ENCODE data around the gene ZNRF2.

ZNRF2 gene

GRCh38 chr7:30320392-30320791 lies 36.0 kb downstream of the ZNRF2 start:
- Histone ChIP-seq H3K9ac (no peak overlapping the region), H3K27ac (peak overlapping the region in 1 of 11 experiments; percentile 70; a peak in 1 of 22 replicates), H3K36me3 (peaks cover 6 to 18% (median 14%) of the 10 kb centered on the region in 11 experiments; a peak in 18 of 22 replicates), H4K20me1 (peaks cover 0 to 100% (median 7%) of the 10 kb centered on the region in 11 experiments; a peak in 10 of 22 replicates), H3K4me2 (peak overlapping the region in 8 of 11 experiments; percentile 65 to 95 (median 81); a peak in 8 of 22 replicates), H3K4me3 (no peak overlapping the region), H3K4me1 (peaks cover 20 to 77% (median 27%) of the 10 kb centered on the region in 10 experiments), H3K27me3 (no peaks in the 10 kb centered on the region), H3K9me3 (replicated peaks in 1 of 11) (peaks cover 0 to 6% (median 0%) of the 10 kb centered on the region in 11 experiments; a peak in 2 of 22 replicates)
- TF ChIP-seq Cebpa-rat (IDR thresholded peaks at IDR 0.05) = no peak

DNA sequence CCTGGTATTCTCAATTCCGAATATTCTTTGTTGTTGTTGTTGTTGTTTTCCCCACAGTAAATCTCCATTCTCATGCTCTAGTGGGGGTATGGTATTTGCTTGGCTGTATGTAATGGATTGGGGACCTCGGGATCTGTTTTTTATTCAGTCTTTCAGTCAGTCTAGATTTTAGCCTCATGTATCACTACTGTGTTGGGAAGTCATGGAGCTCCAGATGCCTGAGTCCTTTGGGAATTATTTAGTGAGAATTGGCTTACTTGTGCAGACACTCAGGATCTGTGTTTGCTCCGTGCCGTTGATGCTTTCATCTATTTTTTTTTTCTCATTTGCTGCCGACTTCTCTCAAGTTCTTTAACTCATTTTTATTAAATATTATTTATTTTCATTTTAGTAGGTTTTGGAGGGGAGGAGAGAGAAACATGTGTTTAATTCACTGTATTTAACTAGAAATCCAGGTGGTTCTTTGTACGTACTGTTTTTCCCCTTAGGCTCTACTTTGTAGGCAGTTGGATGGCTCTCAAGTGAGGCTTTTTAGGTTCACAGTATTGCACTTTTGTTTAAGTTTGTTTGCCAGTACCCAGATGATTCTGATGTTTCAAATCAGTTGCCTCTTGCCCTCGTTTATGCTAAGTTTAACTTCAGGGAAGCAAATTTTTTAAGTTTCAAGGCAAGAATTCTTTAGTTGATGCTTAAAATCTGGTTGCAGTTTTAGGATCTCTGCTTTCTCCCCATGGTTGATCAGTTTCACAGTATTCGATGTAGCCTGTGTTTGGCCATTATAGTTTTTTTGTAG lies 36.9 kb downstream of the ZNRF2 start:
- Histone ChIP-seq H4K20me1 (peaks cover 0 to 100% (median 7%) of the 10 kb centered on the region in 11 experiments; a peak in 10 of 22 replicates), H3K9me3 (replicated peaks in 1 of 11) (peaks cover 0 to 9% (median 2%) of the 10 kb centered on the region in 11 experiments; a peak in 8 of 22 replicates), H3K4me1 (peaks cover 20 to 70% (median 27%) of the 10 kb centered on the region in 10 experiments), H3K4me3 (peak overlapping the region; percentile 18 to 61 (median 34); a peak in 15 of 20 replicates), H3K27me3 (no peaks in the 10 kb centered on the region), H3K36me3 (peaks cover 11 to 27% (median 18%) of the 10 kb centered on the region in 11 experiments; a peak in 20 of 22 replicates), H3K9ac (peak overlapping the region; percentile 54 to 79 (median 67)), H3K27ac (peak overlapping the region; percentile 42 to 85 (median 70); a peak in 21 of 22 replicates), H3K4me2 (peak overlapping the region; percentile 54 to 95 (median 81))
- TF ChIP-seq Cebpa-rat (IDR thresholded peaks at IDR 0.05) = no peak

DNA sequence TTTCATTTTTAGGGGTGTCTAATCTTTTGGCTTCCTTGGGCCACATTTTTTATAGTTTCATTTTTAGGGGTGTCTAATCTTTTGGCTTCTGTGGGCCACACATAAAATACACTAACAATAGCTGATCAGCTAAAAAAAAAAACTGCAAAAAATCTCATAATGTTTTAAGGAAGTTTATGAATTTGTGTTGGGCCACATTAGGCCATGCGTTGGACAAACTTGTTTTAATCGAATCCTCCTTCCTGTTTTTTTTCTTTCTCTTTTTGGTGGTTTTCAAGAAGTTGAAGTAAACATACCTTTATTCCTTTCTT lies 37.4 kb downstream of the ZNRF2 start:
- peak overlapping the region; percentile 18 to 61 (median 34); a peak in 14 of 20 replicates for H3K4me3 ChIP-seq
- no peaks in the 10 kb centered on the region for H3K27me3 ChIP-seq
- peaks cover 15 to 31% (median 22%) of the 10 kb centered on the region in 11 experiments; a peak in 20 of 22 replicates for H3K36me3 ChIP-seq
- peaks cover 0 to 10% (median 4%) of the 10 kb centered on the region in 11 experiments; a peak in 8 of 22 replicates for H3K9me3 ChIP-seq (replicated peaks in 1 of 11)
- TF ChIP-seq Cebpa-rat (IDR thresholded peaks at IDR 0.05) = no peak
- H3K9ac ChIP-seq = peak overlapping the region; percentile 54 to 79 (median 67)
- H3K27ac ChIP-seq = peak overlapping the region; percentile 42 to 85 (median 70); a peak in 21 of 22 replicates
- H3K4me2 ChIP-seq = peak overlapping the region; percentile 54 to 95 (median 81)
- H3K4me1 ChIP-seq = peaks cover 20 to 65% (median 27%) of the 10 kb centered on the region in 10 experiments
- peaks cover 0 to 100% (median 8%) of the 10 kb centered on the region in 11 experiments; a peak in 10 of 22 replicates for H4K20me1 ChIP-seq

DNA sequence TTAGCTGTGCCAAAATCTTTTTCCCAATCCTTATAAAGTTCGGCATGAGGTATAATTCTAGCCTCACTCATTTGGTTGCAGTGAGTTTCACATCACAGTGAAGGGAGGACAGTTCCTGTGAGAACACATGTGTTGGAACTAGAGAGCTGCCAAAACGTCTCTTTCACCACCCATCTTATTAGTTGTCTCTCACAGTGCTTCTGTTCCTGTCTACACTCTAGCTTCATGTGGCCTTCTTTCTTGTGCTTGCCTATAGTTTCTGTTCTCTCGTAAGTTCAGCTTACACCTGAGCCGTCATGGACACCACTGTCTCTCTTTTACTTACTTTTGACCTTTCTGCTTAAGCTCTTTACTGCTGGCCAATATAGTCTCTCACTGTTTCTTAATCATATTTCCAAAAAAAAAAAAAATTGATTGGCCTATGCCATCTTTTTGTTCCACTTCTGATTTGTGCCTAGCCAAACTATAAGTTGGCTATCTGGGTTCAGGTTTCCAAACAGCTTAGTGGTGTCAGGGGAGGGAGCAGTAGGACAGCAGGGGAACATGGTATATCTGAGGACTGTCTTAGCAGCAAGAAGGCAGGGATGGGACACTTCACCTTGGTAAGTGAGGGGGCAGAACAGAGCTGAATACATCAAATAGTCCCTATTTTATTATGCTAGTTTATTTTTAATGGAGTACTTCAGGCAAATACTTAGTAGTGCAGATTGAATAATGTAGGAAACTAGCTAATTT lies 38.0 kb downstream of the ZNRF2 start:
- no peak for TF ChIP-seq Cebpa-rat (IDR thresholded peaks at IDR 0.05)
- peak overlapping the region; percentile 54 to 79 (median 67); a peak in 17 of 22 replicates for H3K9ac ChIP-seq
- H3K4me2 ChIP-seq = peak overlapping the region; percentile 54 to 95 (median 81)
- H3K9me3 ChIP-seq (replicated peaks in 1 of 11) = peaks cover 0 to 10% (median 4%) of the 10 kb centered on the region in 11 experiments; a peak in 8 of 22 replicates
- H3K27ac ChIP-seq = peak overlapping the region; percentile 42 to 85 (median 70); a peak in 21 of 22 replicates
- peak overlapping the region in 8 of 10 experiments; percentile 18 to 61 (median 35); a peak in 11 of 20 replicates for H3K4me3 ChIP-seq
- H3K4me1 ChIP-seq = peaks cover 20 to 59% (median 27%) of the 10 kb centered on the region in 10 experiments
- peaks cover 0 to 100% (median 8%) of the 10 kb centered on the region in 11 experiments; a peak in 12 of 22 replicates for H4K20me1 ChIP-seq
- H3K27me3 ChIP-seq = no peaks in the 10 kb centered on the region
- H3K36me3 ChIP-seq = peaks cover 15 to 31% (median 22%) of the 10 kb centered on the region in 11 experiments; a peak in 20 of 22 replicates

DNA sequence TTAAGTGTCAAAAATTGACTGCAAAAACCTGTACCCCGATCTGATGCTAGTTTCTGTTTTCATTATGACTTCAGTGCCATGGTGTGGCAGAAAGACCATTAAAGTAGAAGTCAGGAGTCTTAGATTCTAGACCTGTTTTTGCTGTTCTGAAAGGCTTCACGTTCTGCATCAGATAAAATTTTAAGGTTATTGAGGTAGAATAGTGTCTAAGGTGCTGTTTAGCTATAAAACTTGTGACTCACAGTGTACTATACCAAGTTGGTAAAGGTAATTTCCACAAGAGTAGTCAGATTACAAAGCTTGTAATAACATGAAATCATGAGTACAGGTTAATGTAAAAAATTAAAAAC lies 38.6 kb downstream of the ZNRF2 start:
- H3K9ac ChIP-seq = peak overlapping the region in 4 of 11 experiments; percentile 63 to 78 (median 72); a peak in 5 of 22 replicates
- H3K4me2 ChIP-seq = peak overlapping the region; percentile 54 to 95 (median 81); a peak in 20 of 22 replicates
- peaks cover 20 to 58% (median 27%) of the 10 kb centered on the region in 10 experiments for H3K4me1 ChIP-seq

GRCh38 chr7:30327813-30328212 lies 43.4 kb downstream of the ZNRF2 start:
- no peak overlapping the region for H3K4me2 ChIP-seq
- no peak for TF ChIP-seq Cebpa-rat (IDR thresholded peaks at IDR 0.05)
- H3K9ac ChIP-seq = no peak overlapping the region
- H4K20me1 ChIP-seq = peaks cover 0 to 100% (median 13%) of the 10 kb centered on the region in 11 experiments; a peak in 16 of 22 replicates
- peaks cover 0 to 20% (median 14%) of the 10 kb centered on the region in 11 experiments; a peak in 15 of 22 replicates for H3K9me3 ChIP-seq (replicated peaks in 1 of 11)
- peaks cover 13 to 52% (median 25%) of the 10 kb centered on the region in 10 experiments for H3K4me1 ChIP-seq
- no peak overlapping the region for H3K4me3 ChIP-seq
- no peak overlapping the region for H3K27ac ChIP-seq
- no peaks in the 10 kb centered on the region for H3K27me3 ChIP-seq
- H3K36me3 ChIP-seq = peaks cover 16 to 45% (median 28%) of the 10 kb centered on the region in 11 experiments; a peak in 21 of 22 replicates

More for the DNA sequence above, 38.6 kb downstream of the ZNRF2 start:
- H3K27ac ChIP-seq = peak overlapping the region in 4 of 11 experiments; percentile 69 to 83 (median 74); a peak in 5 of 22 replicates
- H3K9me3 ChIP-seq (replicated peaks in 1 of 11) = peaks cover 0 to 10% (median 4%) of the 10 kb centered on the region in 11 experiments; a peak in 8 of 22 replicates
- H4K20me1 ChIP-seq = peaks cover 0 to 100% (median 8%) of the 10 kb centered on the region in 11 experiments; a peak in 12 of 22 replicates
- TF ChIP-seq Cebpa-rat (IDR thresholded peaks at IDR 0.05) = no peak
- no peaks in the 10 kb centered on the region for H3K27me3 ChIP-seq
- peak overlapping the region in 2 of 10 experiments; percentile 14 to 32; a peak in 1 of 20 replicates for H3K4me3 ChIP-seq
- H3K36me3 ChIP-seq = peaks cover 15 to 34% (median 24%) of the 10 kb centered on the region in 11 experiments; a peak in 20 of 22 replicates

DNA sequence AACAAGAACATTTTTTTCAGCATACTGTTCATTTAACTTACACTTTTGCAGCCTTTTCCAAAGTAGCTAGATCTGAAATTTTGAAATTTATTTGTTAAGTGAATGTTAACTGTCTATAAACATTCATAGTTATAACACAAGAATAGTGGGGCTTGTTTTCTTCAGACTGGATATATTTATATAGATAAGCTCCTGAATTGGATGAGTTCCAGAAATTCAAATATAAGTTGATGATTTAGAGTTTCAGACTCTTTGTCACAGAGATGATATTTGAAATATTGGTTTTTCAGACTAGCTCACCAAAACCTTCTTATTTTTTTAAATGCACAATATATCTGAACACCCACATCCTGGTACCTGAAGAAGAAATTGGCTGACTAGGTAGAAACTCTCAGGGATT lies 44.0 kb downstream of the ZNRF2 start:
- peaks cover 0 to 26% (median 19%) of the 10 kb centered on the region in 11 experiments; a peak in 17 of 22 replicates for H3K9me3 ChIP-seq (replicated peaks in 1 of 11)
- no peaks in the 10 kb centered on the region for H3K27me3 ChIP-seq
- peaks cover 0 to 100% (median 13%) of the 10 kb centered on the region in 11 experiments; a peak in 17 of 22 replicates for H4K20me1 ChIP-seq
- peaks cover 18 to 50% (median 28%) of the 10 kb centered on the region in 11 experiments; a peak in 21 of 22 replicates for H3K36me3 ChIP-seq
- H3K9ac ChIP-seq = no peak overlapping the region
- H3K4me2 ChIP-seq = peak overlapping the region in 1 of 11 experiments; percentile 50; a peak in 3 of 22 replicates
- no peak overlapping the region for H3K27ac ChIP-seq
- peaks cover 11 to 46% (median 21%) of the 10 kb centered on the region in 10 experiments for H3K4me1 ChIP-seq
- H3K4me3 ChIP-seq = no peak overlapping the region
- no peak for TF ChIP-seq Cebpa-rat (IDR thresholded peaks at IDR 0.05)

- H3K4me1 ChIP-seq = peaks cover 11 to 46% (median 21%) of the 10 kb centered on the region in 10 experiments
- no peaks in the 10 kb centered on the region for H3K27me3 ChIP-seq
- H4K20me1 ChIP-seq = peaks cover 0 to 100% (median 13%) of the 10 kb centered on the region in 11 experiments; a peak in 18 of 22 replicates
- H3K9me3 ChIP-seq (replicated peaks in 1 of 11) = peaks cover 0 to 28% (median 20%) of the 10 kb centered on the region in 11 experiments; a peak in 17 of 22 replicates
- H3K27ac ChIP-seq = no peak overlapping the region
- no peak for TF ChIP-seq Cebpa-rat (IDR thresholded peaks at IDR 0.05)
- H3K36me3 ChIP-seq = peaks cover 11 to 49% (median 19%) of the 10 kb centered on the region in 11 experiments; a peak in 21 of 22 replicates
- H3K4me2 ChIP-seq = peak overlapping the region in 8 of 11 experiments; percentile 37 to 90 (median 66); a peak in 13 of 22 replicates
- no peak overlapping the region for H3K9ac ChIP-seq
- no peak overlapping the region for H3K4me3 ChIP-seq
Measured at GRCh38 chr7:30329716-30330115, 45.3 kb downstream of the ZNRF2 start.

Data from BLaER1 treated with 17β-estradiol and CSF1 and Interleukin-3, amounts not matched to agents 10 nM and 100 nM (cell line).